Frontal cortex (tissue), 4 donors: ENCODE results near the gene ANKRD29. TPM values are rescaled to one million over a fixed set of nuclear protein-coding genes. Genes with fewer than 3 reads are reported as not detected.
A peak's percentile ranks its signal among the peaks of the same experiment; 100 is the strongest.

ENCODE experiments used
- DNase-seq, 2 donors: peaks; one replicate each; pipeline ENCODE4 v3.0.0; 2012; ENCODE audit warnings: low spot score in 2 of 2
- FAIRE-seq: peaks from 2 replicates; lab custom pipeline; 2012; peaks lifted over from hg19 to GRCh38; lab: Jason Lieb, UNC
- total RNA-seq: library from RNA; depleted of rRNA; stranded (reverse); fragments of >200 nt; gene quantifications from one replicate; pipeline ENCODE4 v1.2.3, GENCODE V29; 2014
- donor health status: control.
- donor health status: control.
- donor health status: control.

Gene ANKRD29, protein sequence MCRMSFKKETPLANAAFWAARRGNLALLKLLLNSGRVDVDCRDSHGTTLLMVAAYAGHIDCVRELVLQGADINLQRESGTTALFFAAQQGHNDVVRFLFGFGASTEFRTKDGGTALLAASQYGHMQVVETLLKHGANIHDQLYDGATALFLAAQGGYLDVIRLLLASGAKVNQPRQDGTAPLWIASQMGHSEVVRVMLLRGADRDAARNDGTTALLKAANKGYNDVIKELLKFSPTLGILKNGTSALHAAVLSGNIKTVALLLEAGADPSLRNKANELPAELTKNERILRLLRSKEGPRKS
- total RNA-seq: 2.4 TPM

DNA sequence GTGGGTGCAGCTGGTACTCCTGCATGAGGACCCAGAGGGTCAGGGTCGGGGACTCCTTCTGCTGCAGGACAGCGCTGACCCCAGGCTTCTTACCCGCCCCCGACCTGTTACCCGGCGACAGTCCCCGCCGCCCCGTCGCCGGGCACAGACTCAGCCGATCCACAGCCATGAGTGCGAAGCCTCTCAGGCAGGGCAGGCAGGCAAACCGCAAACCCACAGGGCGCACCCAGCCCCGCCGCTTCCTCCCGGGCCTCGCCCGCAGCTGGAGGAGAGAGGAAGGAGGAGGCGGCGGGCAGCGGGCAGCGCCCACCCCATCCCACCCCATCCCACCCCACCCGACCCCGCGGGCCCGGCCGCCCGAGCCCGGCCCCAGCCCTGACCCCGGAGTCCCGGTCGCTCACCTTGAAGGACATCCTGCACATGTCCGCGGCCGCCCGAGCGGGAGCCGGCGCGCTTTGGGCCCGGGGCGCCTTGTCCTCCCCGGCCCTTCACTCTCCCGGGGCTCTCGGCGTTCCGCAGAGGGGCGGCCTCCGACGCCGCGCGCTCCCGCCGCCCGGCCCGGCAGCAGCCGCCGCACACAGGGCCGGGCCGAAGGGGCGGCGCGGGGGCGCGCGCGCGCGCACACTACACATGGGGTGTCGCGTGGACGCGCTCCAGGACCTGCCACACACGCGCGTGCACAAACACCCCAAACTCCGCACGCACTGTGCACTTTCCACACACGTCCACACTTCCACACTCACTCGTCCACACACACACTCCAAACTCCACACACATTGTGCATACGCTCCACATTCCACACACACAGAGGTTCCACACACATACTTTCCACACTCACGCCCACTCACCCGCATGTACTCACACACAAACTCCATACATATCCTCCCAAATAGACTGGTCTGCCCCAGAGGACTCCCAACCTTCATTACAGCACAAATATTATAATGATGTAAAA lies at the start of gene ANKRD29:
Gene ANKRD29 (minus strand): TSS at position 603 of the 955 bp plus-strand sequence. CDS start 181 bp downstream, at position 422.
- no peak for FAIRE-seq
- DNase-seq: peak; percentile 46 to 60

DNA sequence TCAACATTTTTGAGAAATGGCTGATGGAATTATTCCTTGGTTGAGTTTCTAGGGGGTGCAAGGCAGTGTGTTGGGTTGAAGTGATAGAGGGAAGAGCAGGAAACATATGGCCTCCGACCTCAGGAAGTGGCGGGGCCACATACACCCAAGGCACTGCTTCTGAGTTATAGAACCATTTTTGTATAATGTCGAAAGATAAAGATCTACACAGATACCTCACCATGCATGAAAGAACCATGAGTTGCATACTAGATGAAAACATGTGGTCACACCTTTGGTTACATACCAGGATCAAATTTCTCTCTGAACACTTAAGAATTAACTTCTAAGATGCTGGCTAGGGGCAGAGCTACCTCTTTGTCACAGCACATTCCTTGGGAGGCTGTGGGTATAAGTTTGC lies 49.7 kb upstream of the ANKRD29 start:
- no peak for FAIRE-seq
- DNase-seq: no peak

DNA sequence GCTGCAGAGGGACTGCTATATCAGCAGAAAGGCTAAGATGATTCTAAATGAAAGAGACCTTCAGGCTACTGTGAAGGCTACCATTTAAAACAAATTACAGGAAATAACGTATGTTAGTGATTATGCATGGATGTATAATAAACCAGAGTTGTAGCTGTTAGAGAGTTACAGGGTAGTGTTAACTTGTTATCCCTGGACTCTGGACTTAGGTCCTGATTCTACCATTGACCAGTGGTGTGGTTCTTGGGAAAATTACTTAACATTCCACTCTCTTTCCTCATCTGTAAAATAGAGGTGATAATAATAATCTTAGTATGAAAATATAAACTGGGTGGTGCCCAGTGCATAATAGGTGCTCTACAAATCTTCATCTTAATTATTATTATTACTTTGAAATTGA lies 48.7 kb upstream of the ANKRD29 start:
- FAIRE-seq: no peak
- no peak for DNase-seq

DNA sequence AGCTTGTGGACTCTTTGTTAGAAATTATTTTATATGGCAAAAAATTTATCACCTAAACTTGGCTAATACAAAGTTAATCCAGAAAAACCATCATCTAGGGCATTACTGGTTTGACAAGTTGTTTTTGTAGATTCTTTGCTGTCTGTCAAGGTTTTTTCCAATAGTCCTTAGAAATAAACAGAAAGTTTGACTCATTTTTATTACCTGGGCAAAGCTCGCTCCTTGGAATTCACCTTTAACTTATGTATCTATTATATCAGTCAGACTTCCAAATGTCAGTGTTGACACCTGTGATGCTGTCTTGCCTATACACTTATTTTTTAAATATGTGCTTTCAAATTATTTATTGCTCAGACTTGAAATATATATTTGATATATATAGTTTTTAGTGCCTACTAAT lies 48.2 kb upstream of the ANKRD29 start:
- DNase-seq (no peak), FAIRE-seq (no peak)

DNA sequence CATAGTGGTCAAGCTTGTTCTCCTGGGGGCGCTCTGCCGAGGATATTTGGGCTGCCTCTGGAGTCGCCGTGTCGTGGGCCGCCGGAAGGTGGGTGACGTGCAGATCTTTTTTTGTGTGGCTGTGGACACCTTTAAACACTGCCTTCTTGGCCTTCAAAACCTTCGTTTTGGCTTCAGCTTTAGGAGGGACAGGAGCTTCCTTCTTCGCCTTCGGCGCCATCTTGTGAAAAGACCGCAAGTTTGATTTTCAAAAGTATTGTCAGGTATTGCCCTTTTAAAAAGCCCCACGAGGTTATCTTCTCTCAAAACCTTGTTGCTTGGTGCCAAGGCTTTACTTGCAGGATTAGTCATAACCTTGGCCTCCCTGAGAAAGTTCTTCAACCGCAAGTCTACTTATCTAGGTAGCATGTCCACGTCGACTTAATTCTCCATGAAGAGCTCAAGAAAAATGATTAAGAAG lies 47.4 kb upstream of the ANKRD29 start:
- no peak for DNase-seq

DNA sequence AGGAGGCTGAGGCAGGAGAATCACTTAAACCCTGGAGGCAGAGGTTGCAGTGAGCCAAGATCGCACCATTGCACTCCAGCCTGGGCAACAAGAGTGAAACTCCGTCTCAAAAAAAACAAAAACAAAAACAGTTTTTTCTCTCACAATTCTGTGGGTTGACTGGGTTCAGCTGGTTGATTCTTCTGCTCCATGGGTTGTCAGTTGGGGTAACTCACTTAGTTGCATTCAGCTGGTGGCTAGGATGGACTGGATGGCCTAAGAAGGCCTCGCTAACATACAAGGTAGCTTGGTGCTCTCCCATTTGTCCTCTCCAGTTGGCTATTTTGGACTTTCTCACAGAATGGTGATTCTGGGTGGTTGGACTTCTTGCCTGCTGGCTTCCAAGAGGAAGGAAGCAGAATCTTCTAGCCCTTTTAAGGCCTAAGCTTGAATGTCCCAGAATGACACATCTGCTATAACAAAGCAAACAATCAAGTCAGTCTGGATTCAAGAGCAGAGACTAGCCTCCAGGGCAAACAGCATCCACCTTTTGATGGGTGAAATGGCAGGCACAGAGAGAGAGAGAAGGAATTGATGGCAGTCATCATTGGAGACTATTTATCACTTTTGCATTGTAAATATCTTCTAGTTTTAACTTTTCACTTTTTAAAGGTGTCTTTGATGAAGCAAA lies 44.4 kb upstream of the ANKRD29 start:
- no peak for FAIRE-seq
- DNase-seq: no peak

More for the DNA sequence above, 47.4 kb upstream of the ANKRD29 start:
- FAIRE-seq: no peak

DNA sequence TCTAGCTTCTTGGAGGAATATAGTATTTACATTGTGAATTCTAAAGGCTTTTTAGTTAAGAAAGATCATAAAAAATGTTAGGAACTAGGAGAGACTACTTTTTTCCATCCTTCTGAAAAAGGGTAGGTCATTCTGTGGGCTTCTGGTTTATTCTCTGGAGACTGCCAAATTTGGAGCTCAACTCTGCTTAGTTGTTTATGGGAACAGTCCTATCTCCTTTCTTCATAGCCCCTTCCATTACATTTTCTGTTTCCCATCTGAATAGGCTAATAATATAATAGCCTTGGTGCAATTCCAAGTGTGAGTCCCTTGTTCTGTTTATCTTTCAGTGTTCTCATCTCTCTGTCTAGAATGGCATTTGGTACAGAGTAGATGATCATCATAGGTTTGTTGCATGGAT lies 42.1 kb upstream of the ANKRD29 start:
- FAIRE-seq: no peak
- DNase-seq: no peak

DNA sequence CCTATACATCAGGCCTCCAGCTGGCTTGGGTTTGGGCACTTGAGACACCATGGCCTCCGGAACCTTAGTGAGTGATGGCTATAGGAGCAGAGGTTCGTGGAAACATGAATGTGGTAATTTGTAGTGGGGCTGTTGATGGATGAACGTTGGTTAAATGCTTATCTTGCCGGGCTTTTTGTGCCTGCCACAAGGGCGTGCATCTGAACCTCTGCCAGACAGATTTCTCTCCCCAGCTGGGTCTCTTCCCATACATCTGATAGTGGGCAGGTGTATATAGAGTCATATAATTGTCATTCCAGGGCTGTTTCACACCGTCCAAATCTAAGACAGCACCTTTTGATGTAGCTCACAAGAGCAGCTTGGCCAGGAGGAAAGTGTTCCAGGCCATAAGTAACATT lies 41.3 kb upstream of the ANKRD29 start:
- no peak for DNase-seq
- no peak for FAIRE-seq

DNA sequence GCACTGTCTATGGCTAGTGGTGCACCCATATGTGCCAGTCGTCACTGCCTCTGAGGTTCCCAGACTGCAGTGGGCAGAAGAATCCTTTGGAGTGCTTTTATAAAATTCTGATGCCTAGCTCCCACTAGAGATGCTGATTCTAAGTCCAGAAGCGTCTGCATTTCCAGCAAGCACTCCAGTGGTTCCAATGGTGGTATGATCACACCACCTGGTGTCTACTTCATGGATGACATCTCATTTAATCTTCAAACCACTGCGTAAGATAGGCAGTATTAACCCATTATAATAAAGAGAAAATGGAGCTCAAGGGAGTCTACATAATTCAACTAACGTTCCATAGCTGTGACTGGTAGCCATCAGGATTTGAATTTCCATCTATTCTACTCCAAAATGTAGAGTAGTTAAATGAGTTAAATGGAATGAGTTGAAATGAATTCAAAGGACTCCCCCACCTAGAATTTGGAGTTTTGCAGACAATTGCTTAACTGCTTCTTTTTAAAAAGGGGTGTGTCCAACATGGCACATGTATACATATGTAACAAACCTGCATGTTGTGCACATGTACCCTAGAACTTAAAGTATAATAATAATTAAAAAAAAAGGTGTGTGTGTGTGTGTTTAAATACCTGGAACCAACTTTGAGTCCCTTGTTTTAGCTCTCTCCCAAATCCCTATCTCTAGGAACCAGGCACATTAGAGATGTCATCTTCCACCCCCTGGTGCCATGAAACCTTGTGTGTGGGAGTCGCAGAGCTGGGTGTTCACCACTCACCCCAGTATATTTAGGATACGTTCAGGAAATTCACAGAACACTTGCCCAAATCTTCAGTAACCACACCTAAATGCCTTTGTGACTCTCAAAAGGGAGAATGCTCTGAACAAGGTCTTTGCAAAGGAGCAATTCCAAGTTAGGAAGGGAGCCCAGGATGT lies 40.6 kb upstream of the ANKRD29 start:
- no peak for FAIRE-seq
- peak in 1 of 2 donors; percentile 25 for DNase-seq

DNA sequence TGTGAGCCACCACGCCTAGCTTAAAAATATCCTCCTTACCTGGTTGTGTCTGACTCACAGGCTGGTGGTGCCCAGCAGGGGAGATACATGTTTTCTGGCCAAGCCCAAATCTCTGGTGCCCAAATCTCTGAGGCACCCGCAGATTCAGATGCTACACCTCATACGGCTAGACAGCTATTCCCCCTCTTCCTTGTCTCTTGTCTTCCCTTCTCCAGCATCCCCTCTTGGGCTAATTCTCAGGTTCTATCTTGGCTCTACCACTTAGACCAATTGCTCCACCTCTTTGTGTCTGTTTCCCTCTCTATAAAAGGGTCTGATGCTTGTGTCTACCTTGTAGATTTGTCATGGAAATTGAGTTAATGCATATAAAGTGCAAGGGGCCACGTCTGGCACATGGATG lies 39.9 kb upstream of the ANKRD29 start:
- no peak for FAIRE-seq
- no peak for DNase-seq

DNA sequence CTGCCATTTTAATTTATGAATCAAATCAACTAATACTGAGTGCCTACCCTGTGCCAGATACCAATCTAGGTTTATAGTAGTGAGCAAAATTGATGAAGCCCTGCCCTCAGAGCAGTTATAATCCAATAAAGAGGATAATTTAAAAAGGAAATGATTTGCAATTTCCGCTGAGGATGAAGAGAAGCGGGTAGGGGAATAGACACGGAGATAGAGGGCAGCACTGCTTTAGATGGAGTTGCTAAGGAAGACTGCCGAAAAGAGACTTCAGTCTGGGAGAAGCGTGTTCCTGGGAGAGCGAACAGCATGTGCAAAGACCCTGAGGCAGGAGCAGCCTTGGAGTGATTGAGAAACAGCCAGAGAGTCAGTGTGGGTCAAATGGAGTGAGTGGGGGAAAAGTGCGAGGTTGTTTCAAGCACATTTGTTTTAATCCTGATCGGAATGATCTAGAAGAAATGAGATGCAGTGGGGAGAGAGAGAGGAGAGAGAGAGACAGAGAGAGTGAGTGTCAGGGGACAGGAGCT lies 38.9 kb upstream of the ANKRD29 start:
- DNase-seq (no peak), FAIRE-seq (no peak)

DNA sequence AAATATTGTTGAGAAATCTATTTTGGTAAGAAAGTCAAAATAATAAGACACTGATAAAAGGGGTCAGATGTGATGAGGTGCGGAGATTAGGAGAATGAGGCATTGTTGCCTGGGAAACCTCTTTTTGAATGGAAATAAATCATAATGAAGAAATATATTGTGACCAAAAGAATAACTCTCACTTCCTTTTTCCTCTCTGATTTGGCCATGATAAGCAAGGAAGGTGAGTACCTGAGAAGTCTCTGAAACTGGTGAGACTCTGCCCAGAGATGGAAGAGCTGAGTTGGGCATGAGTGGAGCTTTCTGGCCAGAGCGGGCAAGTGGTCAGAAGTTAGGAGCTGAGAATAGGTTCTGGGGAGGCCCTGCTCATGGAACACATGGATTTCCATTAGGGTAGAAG lies 38.3 kb upstream of the ANKRD29 start:
- no peak for FAIRE-seq
- DNase-seq: no peak

DNA sequence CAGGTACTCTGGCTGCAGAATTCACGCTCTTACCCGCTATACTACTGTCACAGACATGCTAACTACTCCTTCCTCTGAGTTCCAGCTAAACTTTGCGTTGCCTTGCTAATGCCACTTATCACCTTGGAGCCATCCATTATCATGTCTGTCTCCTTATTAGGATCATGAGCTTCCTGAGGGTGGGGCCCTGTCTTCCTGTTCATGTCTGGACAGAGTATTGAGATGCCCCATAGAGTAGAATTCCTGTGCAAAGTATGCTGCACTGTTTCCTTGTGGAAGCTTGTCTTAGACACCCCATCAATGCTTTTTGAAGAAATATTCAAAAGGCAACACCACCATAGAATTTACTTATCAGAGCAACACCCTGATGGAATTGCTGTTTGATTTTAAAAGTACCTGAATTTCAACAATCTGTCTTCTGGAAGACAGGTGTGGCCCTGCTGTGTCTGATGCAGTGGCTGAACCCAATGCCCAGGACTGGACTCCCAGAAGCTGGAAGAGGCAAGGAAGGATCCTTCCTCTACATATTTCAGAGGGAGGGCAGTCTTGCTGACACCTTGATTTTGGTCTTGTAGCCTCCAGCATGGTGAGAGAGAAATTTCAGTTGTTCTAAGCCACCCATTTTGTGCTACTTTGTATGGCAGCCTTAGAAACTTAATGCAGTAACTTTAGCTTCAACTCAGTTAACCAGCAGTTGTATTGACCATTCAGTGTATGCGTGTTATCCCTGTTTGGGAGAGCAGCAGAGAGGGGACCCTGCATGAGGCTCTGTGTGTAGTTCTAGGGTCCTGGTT lies 32.1 kb upstream of the ANKRD29 start:
- FAIRE-seq (no peak), DNase-seq (no peak)

DNA sequence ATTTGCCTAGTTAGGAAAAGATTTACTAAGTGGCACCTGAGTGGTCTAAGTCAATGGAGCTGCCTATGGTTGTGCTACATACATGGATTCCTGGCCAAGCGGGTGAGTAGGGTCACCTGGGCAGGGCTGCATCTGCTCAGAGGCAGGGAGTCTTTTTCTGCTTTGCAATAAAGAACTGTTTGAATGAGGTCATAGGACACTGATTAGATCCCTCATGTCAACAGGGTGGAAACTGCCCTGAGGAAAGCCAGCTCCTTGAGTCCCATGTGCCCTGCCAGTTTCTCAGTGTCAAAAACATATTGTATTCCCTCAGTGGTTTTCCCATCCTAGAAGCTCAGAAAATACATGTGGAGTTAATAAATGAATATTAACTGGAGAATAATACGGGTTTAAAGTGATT lies 31.1 kb upstream of the ANKRD29 start:
- no peak for FAIRE-seq
- no peak for DNase-seq

DNA sequence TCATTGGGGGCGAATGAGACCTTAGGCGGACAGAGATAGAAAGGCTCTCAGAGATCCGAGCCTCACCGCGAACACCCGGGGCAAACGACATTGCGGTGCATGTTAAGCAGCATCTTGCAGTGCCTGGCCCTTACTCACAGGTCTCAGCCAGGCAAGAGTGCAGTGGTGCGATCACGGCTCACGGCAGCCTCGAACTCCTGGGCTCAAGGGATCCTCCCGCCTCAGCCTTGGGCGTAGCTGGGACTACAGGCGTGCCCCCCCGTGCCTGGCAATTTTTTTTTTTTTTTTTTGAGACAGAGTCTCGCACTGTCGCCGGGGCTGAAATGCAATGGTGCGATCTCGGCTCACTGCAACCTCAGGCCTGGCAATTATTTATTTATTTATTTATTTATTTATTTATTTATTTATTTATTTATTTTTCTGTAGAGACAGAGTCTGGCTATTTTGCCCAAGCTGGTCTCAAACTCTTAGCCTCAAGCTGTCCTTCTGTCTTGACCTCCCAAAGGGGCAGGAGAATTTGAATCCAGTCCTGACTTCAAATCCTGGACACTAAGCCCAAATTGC lies 27.9 kb upstream of the ANKRD29 start:
- FAIRE-seq (no peak), DNase-seq (no peak)

DNA sequence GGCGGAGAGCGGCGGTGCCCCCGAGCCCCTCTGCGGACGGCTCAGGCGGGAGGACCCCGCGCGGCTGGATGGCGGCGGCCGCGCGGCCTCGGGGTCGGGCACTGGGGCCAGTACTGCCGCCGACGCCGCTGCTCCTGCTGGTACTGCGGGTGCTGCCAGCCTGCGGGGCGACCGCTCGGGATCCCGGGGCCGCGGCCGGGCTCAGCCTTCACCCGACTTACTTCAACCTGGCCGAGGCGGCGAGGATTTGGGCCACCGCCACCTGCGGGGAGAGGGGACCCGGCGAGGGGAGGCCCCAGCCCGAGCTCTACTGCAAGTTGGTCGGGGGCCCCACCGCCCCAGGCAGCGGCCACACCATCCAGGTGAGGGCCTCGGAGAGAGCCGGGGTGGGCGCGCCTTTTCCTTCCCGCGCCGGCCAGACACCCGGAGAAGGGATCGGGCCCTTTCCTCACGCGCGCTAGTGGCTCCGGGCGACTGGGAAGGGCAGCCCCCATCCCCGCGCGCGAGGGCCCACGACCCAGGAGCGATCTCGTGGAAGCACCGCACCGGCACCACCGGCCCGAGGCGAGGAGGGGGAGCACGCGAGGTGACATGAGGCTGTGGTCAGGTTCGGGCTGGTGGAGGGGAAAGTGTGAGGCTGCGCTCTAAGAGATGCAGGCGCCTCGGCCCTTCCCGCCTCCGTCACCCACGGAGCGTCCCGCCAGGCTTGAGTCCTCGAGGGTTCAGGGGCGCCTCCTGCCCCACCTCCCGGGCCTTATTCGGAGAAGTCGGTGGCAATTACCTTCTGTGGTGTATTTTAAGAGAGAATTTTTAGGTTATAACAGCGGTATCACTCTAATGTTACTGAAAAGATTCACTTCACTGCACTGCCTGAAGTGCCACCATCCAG lies 27.1 kb upstream of the ANKRD29 start:
- no peak for DNase-seq

DNA sequence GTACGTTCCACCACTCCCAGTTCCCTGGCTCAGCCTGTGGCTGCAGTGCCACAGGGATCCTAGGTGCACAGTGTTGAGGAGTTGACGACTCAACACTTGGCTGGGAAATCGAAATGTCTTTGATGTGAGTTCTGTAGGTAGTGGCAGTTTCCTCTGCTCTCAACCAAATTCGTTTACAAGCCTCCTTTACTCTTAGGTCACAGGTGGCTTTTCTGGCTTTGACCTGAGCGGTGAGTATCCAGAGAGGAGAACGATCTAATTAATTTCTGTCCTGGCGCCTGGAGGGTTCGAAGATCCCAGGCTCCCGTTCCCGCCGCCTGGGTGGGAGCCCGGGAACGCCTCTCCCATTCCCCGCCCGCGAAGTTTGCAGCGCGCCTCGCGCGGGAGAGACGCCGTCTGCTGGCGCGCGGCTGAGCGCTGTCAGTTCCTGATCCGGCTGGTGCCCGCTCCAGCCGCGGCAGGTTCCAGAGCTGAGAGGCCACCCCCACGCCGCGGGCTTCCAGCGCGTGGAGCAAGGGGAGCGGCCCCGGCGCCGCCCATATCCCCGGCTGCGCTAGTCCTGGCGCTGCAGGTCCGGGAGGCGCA lies 26.4 kb upstream of the ANKRD29 start, which contains the start of gene LAMA3:
Gene LAMA3 (plus strand): TSS at position 423 of the 585 bp plus-strand sequence. CDS start 231 bp downstream, outside the sequence.
- FAIRE-seq: no peak
- DNase-seq: peak; percentile 50 to 63

More for the DNA sequence above, 27.1 kb upstream of the ANKRD29 start:
- no peak for FAIRE-seq
